ENCODE data around the gene ANKS1B.

The ANKS1B gene

DNA sequence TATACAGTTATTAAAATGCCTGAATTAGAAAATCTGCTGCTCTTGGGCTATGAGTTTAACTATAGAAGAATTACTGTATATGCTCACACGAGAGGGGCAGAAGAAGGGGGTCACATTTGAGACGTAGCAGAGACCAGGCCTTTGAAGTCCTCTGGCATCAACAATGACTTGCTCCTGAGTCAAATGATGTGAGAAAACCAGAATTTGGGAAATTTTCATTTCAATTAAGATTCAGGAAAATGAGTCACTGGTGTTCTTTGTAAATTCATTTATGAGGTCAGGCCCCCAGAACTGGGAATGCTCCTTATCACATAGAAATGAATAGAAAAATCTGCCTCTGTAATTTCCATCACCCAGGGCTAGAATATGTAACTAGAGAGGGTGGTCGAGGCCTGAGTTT, 1246.7 kb downstream of the ANKS1B start:
- DNase-seq: no peak

GRCh38 chr12:98737322-98737712, 1247.4 kb downstream of the ANKS1B start:
- DNase-seq: no peak

DNA sequence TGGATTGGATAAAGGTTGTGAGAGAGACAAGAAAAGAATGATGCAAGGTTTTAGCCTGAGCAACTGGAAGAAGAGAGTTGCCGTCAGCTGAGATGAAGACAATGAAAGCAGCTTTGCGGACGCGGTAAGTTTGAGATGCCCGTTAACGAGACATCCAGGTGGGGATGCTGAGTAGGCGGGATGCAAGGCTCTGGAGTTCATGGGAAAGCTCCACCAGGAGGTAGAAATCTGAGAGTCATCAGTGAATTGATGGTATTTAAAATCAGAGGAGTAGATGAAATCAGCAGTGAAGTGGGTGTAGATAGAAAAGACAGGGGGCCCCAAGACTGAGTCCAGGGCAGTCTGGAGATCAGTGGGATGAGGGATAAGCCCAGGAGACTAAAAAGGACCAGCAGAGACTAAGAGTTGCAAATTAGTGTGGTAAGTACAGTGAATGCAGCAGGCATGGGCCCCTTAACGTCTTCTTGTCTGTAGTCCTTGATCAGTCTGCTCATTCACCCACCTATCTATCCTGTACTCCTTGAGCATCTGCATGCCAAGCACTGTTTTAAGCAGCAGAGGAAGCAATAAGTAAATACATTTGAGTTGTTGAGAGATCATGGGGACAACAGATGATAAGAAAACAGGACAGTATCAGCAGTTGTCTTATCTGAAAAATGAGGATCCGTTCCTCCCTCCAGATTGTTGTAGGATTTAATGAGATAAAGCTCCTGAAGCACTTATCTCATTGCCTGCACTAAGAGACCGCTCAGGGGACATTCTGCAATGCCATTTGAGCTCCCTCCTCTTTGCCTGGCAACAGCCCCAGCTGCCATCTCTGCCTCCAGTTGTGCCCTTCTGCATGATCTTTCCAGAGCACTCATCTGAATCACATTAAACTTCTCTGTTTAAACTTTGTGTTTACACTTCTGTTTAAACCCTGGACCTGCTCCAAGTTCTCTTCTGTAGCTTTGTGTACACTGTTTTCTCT, 1248.1 kb downstream of the ANKS1B start:
- no peak for DNase-seq

DNA sequence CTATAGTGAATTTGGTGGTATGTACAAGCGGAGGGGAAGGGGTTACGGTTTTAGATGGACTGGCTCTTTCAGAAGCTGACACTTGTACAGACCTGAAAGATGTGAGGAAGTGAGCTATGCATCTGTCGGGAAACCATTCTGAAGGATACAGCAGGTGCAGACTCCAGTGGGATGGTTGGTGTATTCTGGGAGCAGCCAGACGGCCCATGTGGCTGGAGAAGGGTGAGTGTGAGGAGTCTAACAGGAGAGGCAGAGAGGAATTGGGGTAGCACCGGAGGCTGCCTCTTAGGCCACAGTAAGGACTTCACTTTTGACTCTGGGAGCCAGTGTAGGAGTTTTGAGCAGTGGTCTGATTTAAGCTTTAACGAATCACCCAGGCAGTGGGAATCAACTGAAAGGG, 1248.9 kb downstream of the ANKS1B start:
- DNase-seq: no peak

GRCh38 chr12:98733667-98734350, 1250.9 kb downstream of the ANKS1B start:
- DNase-seq: no peak

GRCh38 chr12:98730412-98730811, 1254.3 kb downstream of the ANKS1B start:
- DNase-seq: no peak

DNA sequence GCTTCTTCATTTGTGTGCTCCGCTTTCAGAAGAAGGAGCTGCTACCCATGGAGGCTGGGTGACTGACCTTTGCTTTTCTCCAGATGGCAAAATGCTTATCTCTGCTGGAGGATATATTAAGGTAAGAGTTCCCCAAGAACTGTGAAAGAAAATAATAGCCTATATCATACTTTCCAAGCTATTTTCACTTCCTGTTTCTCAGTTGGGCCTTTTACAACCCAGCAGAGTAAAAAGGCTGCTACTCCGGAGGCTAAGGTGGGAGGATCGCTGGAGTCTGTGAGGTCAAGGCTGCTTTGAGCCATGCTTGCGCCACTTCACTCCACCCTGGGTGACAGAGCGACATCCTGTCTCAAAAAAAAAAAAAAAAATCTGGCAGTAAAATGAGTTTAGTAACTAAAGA, 1257.5 kb downstream of the ANKS1B start:
- DNase-seq: no peak

- peak; percentile 14 for DNase-seq
These were observed 1259.1 kb downstream of the ANKS1B start for GRCh38 chr12:98725476-98726247.

GRCh38 chr12:98724384-98725155, 1260.2 kb downstream of the ANKS1B start:
- no peak for DNase-seq

GRCh38 chr12:98721204-98721702, 1263.5 kb downstream of the ANKS1B start:
- no peak for DNase-seq

DNA sequence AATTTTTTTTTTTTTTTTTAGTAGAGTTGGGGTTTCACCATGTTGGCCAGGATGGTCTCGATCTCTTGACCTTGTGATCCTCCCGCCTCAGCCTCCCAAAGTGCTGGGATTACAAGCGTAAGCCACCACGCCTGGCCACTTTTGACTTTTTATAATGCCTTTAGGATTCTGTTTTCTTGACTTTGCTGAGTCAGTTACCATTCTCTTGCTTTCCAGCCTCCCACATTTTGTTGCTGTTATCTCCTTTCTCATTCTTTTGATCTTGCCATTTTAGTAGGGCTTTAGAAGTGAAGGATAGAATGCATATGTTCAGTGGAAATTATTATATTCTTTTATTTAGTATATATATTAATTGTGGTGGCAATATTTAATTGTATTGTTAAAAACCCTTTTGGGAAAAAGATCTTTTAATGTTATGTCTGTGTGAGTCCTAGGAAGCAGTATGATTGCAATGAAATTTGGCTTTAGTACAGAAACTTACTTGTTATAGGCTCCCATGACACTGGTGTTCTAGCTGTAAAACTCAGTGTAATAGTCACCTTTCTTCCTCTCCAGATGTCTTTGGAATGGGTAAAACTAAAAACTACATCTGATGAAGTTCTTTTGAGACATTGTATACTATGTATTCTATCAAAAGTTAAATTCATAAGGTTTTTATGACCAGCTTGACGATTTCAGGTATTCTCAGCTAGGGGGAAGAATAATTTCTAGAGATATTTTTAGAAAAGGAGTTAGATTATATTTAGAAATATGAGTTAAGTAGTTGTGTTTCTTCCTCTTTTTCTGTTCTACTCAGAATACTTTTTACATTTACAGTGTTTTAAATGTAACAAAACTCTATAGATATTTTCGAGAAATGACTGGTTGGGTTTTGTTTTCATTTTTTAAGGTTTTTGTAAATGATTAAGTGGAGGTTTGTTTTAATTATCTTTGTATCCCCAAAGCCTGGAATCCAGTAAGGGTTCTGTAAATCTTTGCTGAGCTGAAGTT, 1264.9 kb downstream of the ANKS1B start:
- no peak for DNase-seq

DNA sequence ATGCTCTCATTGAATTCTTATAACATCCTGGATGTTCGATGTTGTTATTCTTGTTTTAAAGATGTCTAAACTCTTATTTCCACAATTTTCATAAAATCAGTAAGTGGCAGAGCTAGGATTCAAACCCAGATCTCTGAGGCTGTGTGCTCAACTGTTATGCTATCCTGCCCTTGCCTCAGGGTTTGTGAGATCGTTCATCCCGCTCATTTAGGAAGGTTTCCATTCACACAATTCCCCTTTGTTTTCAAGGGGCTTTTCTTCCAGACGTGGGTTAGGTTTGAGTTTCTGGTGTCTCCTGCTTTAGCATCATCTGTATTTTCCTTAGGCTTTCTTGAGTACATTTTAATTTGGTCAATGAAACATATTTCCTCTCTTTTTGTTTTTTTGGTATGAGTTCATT, 1270.3 kb downstream of the ANKS1B start:
- DNase-seq: no peak

- no peak for DNase-seq
These were observed 1275.7 kb downstream of the ANKS1B start for GRCh38 chr12:98709022-98709421.

- no peak for DNase-seq
These were observed 1283.6 kb downstream of the ANKS1B start for GRCh38 chr12:98701166-98701565.

- no peak for DNase-seq
These were observed 1285.2 kb downstream of the ANKS1B start for GRCh38 chr12:98699586-98699985.

GRCh38 chr12:98698603-98699463, 1285.9 kb downstream of the ANKS1B start:
- DNase-seq: no peak

- no peak for DNase-seq
These were observed 1287.5 kb downstream of the ANKS1B start for GRCh38 chr12:98697209-98697608.

- peak; percentile 22 for DNase-seq
These were observed 1288.6 kb downstream of the ANKS1B start for GRCh38 chr12:98696036-98696646.

- DNase-seq: no peak
These were observed 1293.4 kb downstream of the ANKS1B start for GRCh38 chr12:98691351-98691750.

DNA sequence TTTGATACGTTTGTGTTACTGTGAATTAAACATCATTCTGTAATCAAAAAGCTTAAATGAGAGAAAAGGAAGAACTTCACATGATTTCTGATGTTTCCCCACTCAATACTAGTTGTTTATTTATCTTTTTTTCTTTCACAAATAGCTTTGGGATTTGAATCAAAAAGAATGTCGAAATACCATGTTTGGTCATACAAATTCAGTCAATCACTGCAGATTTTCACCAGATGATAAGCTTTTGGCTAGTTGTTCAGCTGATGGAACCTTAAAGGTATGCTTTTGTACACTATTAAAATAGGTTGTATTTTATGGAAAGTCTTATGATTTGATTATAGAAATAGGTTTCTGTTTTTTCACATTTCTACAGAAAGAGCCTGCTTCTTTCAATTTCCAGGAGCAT, 1298.1 kb downstream of the ANKS1B start:
- no peak for DNase-seq

Data from NCI-H2107 (cell line).